AG04449 (cell line): Measurements from ENCODE around the gene TBC1D17.

Experiments used
- CTCF ChIA-PET: fragments of 350-600 bp; formaldehyde crosslinking; extraction: SDS; loops from one replicate; lab custom pipeline; 2021; ENCODE audit warnings: antibody characterized with exemption; lab: Yijun Ruan, JAX
- POLR2A ChIA-PET: fragments of 400-600, 350-600 bp; formaldehyde crosslinking; extraction: SDS; loops from one replicate; lab custom pipeline; 2020; ENCODE audit warnings: antibody characterized with exemption, inconsistent platforms; lab: Yijun Ruan, JAX
- DNase-seq: peaks from one replicate; pipeline ENCODE4 v3.0.0-alpha.2; 2010; ENCODE audit warnings: low read depth, low spot score
- H3K4me3 ChIP-seq: 2 replicates; pipeline ENCODE4 v1.5.1; 2011; ENCODE audit warnings: low read depth, mild to moderate bottlenecking, control low read depth, low read length
- TF ChIP-seq, protein P1 (sequence below): IDR thresholded peaks from one replicate; pipeline ENCODE4 v1.5.1; 2011; ENCODE audit warnings: mild to moderate bottlenecking, moderate library complexity, low read length, control low read depth, inconsistent platforms; ENCODE audit not compliant: insufficient read depth; ENCODE audit errors: missing control alignments

The TBC1D17 gene

DNA sequence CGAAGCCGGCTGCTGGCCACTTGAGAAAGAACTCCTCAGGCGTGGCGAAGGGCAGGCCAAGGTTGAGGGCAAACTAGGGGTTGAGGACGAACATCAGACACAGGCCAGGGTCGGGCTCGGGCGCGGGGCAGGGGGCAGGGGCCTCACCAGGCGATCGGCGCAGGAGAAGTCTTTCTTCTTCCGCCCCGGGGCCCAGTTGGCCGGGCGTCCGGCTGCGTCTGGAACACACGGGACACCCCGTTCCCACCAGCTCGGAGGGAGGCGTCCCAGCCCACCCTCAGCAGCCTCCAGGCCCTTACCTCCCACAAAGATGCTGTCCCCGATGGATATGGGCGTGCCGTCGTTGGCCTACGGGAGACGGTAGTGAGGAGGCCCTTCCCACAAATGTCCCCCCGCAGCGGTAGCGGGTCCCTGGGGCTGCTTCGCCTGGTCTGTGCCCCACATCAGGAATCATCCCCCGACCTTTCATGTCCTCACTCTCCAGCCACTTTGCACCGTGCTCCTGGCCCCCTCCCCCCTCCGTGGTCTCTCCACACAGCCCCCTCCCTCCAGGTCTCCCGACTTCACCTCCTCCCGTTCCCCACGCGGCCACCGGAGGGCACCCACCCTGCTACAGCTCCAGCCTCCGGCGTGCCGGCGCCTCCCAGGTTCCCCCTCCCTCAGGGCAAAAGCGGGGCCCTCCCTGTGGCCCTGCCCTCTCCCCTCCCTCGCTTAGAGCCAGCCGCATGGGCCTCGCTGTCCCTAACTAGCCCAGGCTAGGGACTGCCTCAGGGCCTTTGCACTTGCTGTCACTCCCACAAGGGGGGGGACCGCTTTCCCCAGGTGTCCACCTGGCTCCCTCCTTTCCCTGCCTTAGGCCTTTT lies 14.9 kb upstream of the TBC1D17 start:
- TF ChIP-seq, protein P1, sequence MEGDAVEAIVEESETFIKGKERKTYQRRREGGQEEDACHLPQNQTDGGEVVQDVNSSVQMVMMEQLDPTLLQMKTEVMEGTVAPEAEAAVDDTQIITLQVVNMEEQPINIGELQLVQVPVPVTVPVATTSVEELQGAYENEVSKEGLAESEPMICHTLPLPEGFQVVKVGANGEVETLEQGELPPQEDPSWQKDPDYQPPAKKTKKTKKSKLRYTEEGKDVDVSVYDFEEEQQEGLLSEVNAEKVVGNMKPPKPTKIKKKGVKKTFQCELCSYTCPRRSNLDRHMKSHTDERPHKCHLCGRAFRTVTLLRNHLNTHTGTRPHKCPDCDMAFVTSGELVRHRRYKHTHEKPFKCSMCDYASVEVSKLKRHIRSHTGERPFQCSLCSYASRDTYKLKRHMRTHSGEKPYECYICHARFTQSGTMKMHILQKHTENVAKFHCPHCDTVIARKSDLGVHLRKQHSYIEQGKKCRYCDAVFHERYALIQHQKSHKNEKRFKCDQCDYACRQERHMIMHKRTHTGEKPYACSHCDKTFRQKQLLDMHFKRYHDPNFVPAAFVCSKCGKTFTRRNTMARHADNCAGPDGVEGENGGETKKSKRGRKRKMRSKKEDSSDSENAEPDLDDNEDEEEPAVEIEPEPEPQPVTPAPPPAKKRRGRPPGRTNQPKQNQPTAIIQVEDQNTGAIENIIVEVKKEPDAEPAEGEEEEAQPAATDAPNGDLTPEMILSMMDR, result peak; percentile 28
- CTCF ChIA-PET, result interaction anchor here (1.2 to 1.4 kb wide), 2 partner anchors 53 to 274 kb away, joined by 3 to 4 read pairs; no protein-coding TSS in a partner anchor
- H3K4me3 ChIP-seq, result no peak overlapping the region
- no peak for DNase-seq
- POLR2A ChIA-PET, result interaction anchor here (1.2 to 1.8 kb wide), 3 partner anchors 12 to 15 kb away, joined by 3 to 6 read pairs (median 5); partner anchors contain the start of gene PTOV1

DNA sequence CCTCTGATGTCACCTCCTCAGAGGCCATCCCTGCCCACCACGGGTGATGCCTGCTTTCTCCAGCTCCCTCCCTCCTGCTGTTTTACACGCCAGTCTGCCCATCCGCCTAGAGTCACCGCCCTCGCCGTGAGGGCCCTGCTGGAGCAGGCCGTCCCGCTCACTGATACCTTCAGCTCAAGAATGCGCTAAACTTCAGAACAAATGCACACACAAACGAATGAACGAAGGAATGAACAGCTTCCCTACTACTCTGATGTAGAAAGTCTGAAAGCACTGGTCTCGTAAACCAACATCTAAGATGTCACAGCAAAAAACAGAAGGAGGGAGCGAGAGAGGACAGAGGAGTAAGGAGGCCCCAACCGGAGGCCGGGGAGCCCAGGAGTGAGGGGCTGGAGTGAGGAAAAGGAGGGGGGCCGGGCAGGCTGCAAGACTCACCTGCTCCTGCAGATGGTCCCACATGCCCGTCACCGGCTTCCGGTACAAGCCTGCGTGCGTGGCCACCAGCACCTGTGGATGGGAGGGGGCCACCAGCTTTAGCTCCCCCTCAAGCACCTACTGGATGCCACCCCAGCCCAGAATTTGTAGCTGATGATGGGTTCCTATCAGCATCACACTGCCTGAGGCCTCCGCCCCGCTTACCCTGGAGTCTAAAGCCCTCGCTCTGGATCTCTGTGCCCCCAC lies 14.1 kb upstream of the TBC1D17 start:
- TF ChIP-seq, protein P1, result no peak
- ChIA-PET POLR2A (interaction anchor here (0.6 to 1.4 kb wide), 4 partner anchors 13 to 904 kb away, joined by 3 to 5 read pairs (median 4); no protein-coding TSS in a partner anchor), CTCF (interaction anchor here (1.2 to 1.4 kb wide), 2 partner anchors 54 to 273 kb away, joined by 3 to 4 read pairs; no protein-coding TSS in a partner anchor)
- DNase-seq, result no peak
- no peak overlapping the region for H3K4me3 ChIP-seq

DNA sequence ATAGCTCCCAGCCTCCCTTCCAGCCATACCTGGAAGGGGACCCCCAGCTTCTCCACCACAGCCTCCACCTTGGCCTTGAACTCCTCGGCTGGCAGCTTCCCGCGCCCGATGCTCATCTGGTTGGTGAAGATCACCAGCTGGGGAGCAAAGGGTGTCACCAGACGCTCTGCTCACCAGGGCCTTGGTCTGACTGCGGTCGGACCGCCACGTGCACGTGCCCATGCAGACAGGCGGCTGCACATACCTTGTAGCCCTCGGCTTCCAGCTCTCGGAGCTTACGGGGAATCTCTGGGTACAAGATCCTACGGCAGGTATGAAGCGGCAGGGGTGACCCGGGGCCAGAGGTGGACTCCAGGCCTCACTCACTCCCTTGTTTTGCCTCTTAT lies 13.6 kb upstream of the TBC1D17 start:
- DNase-seq, result no peak
- ChIA-PET POLR2A (interaction anchor here (1.0 to 1.4 kb wide), 2 partner anchors 14 to 16 kb away, joined by 3 to 4 read pairs; no protein-coding TSS in a partner anchor), CTCF (interaction anchor here (1.2 kb wide), 2 partner anchors 10 to 54 kb away, joined by 3 to 4 read pairs; no protein-coding TSS in a partner anchor)
- TF ChIP-seq, protein P1, result no peak
- no peak overlapping the region for H3K4me3 ChIP-seq

DNA sequence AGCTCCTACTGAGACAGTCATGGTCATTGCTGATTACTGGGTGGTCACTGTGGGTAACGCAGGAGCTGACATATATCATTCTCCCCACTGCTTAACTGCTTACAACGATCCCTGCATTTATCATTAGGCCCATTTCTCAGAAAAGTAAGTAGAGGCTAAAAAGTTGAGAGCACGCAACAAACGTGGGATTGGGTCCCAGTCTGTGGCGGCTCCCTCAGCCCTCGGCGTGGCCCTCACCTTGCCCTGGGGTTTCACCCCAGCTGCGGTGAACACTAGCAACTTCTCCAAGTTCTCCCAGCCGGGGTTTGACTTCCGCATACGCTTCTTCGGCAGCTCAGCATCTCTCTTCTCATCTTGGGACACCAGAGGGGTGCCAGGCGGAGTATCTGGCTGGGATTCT lies 12.6 kb upstream of the TBC1D17 start:
- ChIA-PET POLR2A (interaction anchor here (0.6 to 2.4 kb wide), 3 partner anchors 14 to 97 kb away, joined by 4 to 10 read pairs (median 6); partner anchors contain the start of gene PTOV1), CTCF (interaction anchor here (0.8 to 1.2 kb wide), 2 partner anchors 10 to 11 kb away, joined by 3 to 4 read pairs; no protein-coding TSS in a partner anchor)
- TF ChIP-seq, protein P1, result no peak
- no peak for DNase-seq
- no peak overlapping the region; the same call in 1 of the 2 replicates for H3K4me3 ChIP-seq

DNA sequence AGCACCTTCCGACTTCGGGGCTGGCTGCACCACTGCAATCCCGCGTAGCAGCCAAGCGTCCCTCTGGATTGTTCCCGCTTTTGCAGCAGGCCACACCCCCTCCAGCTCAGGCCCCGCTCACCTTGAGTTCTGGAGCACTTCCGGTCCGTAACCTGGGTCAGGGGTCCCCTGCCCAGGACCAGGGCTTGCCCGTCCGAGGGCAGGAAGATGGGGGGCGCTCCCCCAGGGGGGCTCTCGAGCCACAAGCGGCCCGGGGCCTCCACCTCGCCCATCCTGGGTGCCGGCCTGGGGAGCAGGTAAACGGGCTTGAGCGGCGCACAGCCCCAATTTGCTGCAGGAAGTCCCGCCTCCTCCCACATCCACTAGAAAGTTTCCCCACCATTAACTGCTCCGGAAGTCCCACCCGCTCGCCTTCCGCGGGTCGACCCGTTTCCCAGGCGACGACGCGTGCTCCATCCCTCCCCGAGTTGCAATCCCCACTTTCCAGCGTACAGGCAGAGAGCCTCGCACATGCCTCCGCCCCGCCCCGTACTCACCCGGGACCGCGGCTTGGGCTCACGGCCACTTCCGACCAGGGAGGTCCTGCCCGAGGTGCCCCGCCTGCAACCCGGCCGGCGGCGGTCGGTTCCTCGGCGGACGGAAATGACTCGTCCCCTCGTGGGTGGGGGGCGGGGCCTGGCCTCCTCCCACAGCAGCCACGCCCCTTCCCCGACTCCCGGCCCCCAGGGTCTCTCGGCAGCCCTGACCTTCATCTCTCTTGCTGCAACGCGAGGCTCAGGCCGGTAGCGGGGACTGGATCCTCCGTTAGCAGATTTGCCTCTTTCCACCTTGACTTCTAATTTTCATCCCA lies 10.3 kb upstream of the TBC1D17 start, which contains the start of gene PNKP:
Gene PNKP, minus strand, starts transcription at position 644 of the 850 bp plus-strand sequence. Its CDS starts 372 bp downstream, at position 272.
- TF ChIP-seq, protein P1, result no peak
- H3K4me3 ChIP-seq, result peak within 1 kb of the TSS; percentile 87
- ChIA-PET CTCF (interaction anchor here (0.6 to 0.7 kb wide), 2 partner anchors 149 kb away, joined by 3 read pairs; no protein-coding TSS in a partner anchor), POLR2A (interaction anchor here (0.8 to 2.4 kb wide), 5 partner anchors 9 to 191 kb away, joined by 3 to 10 read pairs (median 3); partner anchors contain the start of gene PTOV1)
- peak; percentile 42 for DNase-seq
